Ishikawa (cell line): Measurements from ENCODE around the gene SH3RF3.

Experiments
- CEBPB ChIP-seq: IDR thresholded peaks from 2 replicates; pipeline ENCODE4 v1.6.1; 2012
- EGR1 ChIP-seq: IDR thresholded peaks from 2 replicates; pipeline ENCODE4 v1.6.1; 2012
- EP300 ChIP-seq: IDR thresholded peaks from 2 replicates; pipeline ENCODE4 v1.6.1; 2012; ENCODE audit warnings: borderline replicate concordance
- FOXM1 ChIP-seq: IDR thresholded peaks from 2 replicates; pipeline ENCODE4 v1.6.1; 2012; ENCODE audit warnings: low read depth, borderline replicate concordance
- MAX ChIP-seq: IDR thresholded peaks from 2 replicates; pipeline ENCODE4 v1.6.1; 2012
- NFIC ChIP-seq: IDR thresholded peaks from 2 replicates; pipeline ENCODE4 v1.6.1; 2012
- RAD21 ChIP-seq: IDR thresholded peaks from 2 replicates; pipeline ENCODE4 v1.6.1; 2012; ENCODE audit warnings: low read depth
- REST ChIP-seq: IDR thresholded peaks from 2 replicates; pipeline ENCODE4 v1.6.1; 2012; ENCODE audit warnings: low read depth, mild to moderate bottlenecking
- TAF1 ChIP-seq: IDR thresholded peaks from 2 replicates; pipeline ENCODE4 v1.6.1; 2012; ENCODE audit warnings: low read depth, mild to moderate bottlenecking
- TEAD4 ChIP-seq: IDR thresholded peaks from 2 replicates; pipeline ENCODE4 v1.6.1; 2012
- YY1 ChIP-seq: IDR thresholded peaks from 2 replicates; pipeline ENCODE4 v1.6.1; 2012; ENCODE audit warnings: low read depth
- ZBTB7A ChIP-seq: IDR thresholded peaks from 2 replicates; pipeline ENCODE4 v1.6.1; 2012; ENCODE audit warnings: low read depth

- TF ChIP-seq EGR1 = no peak
- no peak for TF ChIP-seq TEAD4
- TF ChIP-seq MAX = no peak
- no peak for TF ChIP-seq ZBTB7A
- no peak for TF ChIP-seq RAD21
- TF ChIP-seq TAF1 = no peak
- no peak for TF ChIP-seq FOXM1
- no peak for TF ChIP-seq YY1
- TF ChIP-seq REST = no peak
- no peak for TF ChIP-seq EP300
- no peak for TF ChIP-seq CEBPB
- TF ChIP-seq NFIC = no peak
Observed at GRCh38 chr2:109218792-109219126, 89.8 kb downstream of the SH3RF3 start.
